ENCODE data around the gene CMKLR1. TPM values are rescaled to one million over a fixed set of nuclear protein-coding genes. Genes with fewer than 3 reads are reported as not detected.

CMKLR1 gene
- total RNA-seq, 4 donors from 2014 or later, result 0.19 to 5.7 (median 2.5) TPM

DNA sequence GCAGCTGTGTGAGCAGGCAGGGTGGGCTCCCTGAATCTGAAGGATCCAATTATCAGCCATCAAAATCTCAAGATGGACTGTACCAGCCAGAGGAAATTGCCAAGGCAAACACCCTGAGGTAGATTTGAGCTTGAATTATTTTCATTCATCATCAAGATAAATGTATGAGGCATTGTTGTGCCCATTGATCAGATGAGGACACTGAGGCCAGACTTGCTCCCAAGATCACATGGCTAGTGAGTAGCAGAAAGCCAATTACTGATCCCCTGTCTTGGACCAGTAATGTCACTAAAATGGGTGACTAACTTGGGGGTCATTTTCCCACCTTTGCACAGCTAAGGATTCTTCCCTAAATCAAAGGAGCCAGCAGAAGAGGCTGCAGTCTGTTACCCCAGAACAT lies 20.9 kb upstream of the CMKLR1 start:
- Histone ChIP-seq H3K9me3 (no peaks in the 10 kb centered on the region), H3K4me3 (no peak overlapping the region), H3K27me3 (peaks cover 0 to 19% (median 0%) of the 10 kb centered on the region in 4 donors), H3K4me1 (no peaks in the 10 kb centered on the region), H3K36me3 (no peaks in the 10 kb centered on the region), H3K27ac (no peak overlapping the region)
- no peak for DNase-seq
- intact Hi-C loops (cut with DNase I), result no loop called here
- TF ChIP-seq POLR2A (IDR thresholded peaks at IDR 0.05) (no peak), CTCF (IDR thresholded peaks at IDR 0.05) (no peak)

GRCh38 chr12:108358580-108358965 lies 19.5 kb upstream of the CMKLR1 start:
- no peaks in the 10 kb centered on the region for H3K9me3 ChIP-seq
- DNase-seq, result no peak
- TF ChIP-seq POLR2A (IDR thresholded peaks at IDR 0.05), result no peak
- no peak for TF ChIP-seq CTCF (IDR thresholded peaks at IDR 0.05)
- H3K36me3 ChIP-seq, result no peaks in the 10 kb centered on the region
- peaks cover 0 to 19% (median 0%) of the 10 kb centered on the region in 4 donors for H3K27me3 ChIP-seq
- H3K4me1 ChIP-seq, result no peaks in the 10 kb centered on the region
- 19 to 28% methylated on average over 7 of the region's 7 CpGs for WGBS, 2 donors
- H3K27ac ChIP-seq, result no peak overlapping the region
- intact Hi-C loops (cut with DNase I), result no loop called here
- H3K4me3 ChIP-seq, result no peak overlapping the region

- WGBS, 2 donors, result 74 to 77% methylated on average over 2 of the region's 2 CpGs
- intact Hi-C loops (cut with DNase I), result no loop called here
- TF ChIP-seq CTCF (IDR thresholded peaks at IDR 0.05), result no peak
- TF ChIP-seq POLR2A (IDR thresholded peaks at IDR 0.05), result no peak
Observed at GRCh38 chr12:108357834-108358579, 18.9 kb upstream of the CMKLR1 start.

GRCh38 chr12:108356835-108357806 lies 18.0 kb upstream of the CMKLR1 start:
- H3K4me3 ChIP-seq, result no peak overlapping the region
- no peaks in the 10 kb centered on the region for H3K36me3 ChIP-seq
- H3K9me3 ChIP-seq, result no peaks in the 10 kb centered on the region
- no peak for DNase-seq
- H3K4me1 ChIP-seq, result no peaks in the 10 kb centered on the region
- no peak for TF ChIP-seq CTCF (IDR thresholded peaks at IDR 0.05)
- no peak for TF ChIP-seq POLR2A (IDR thresholded peaks at IDR 0.05)
- no peak overlapping the region for H3K27ac ChIP-seq
- 80 to 81% methylated on average over 12 of the region's 12 CpGs for WGBS, 2 donors
- peaks cover 0 to 19% (median 0%) of the 10 kb centered on the region in 4 donors for H3K27me3 ChIP-seq
- intact Hi-C loops (cut with DNase I), result no loop called here

More at GRCh38 chr12:108357834-108358579, 18.9 kb upstream of the CMKLR1 start:
- Histone ChIP-seq H3K4me1 (no peaks in the 10 kb centered on the region), H3K9me3 (no peaks in the 10 kb centered on the region), H3K27me3 (peaks cover 0 to 19% (median 0%) of the 10 kb centered on the region in 4 donors), H3K36me3 (no peaks in the 10 kb centered on the region), H3K27ac (no peak overlapping the region), H3K4me3 (no peak overlapping the region)
- DNase-seq, result no peak

DNA sequence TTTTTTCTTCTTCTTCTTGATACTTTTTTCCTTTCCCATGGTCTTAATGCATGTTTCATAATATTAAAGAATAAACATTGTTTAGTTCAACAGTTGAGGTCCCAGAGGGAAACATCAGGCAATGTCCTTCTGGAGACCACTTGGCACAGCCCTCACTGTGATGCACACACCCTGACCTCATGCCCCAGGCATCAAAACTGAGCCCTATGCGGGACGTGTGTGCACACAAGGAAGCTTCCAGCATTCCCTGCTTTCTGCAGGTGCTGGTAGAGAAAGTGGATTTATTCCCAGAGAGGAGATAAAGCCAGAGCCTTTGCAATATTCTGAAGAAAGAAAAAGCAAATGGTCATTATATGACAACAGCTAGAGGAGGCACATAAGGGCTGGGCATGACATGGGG lies 16.0 kb upstream of the CMKLR1 start:
- Histone ChIP-seq H3K4me1 (no peaks in the 10 kb centered on the region), H3K27me3 (peaks cover 0 to 19% (median 0%) of the 10 kb centered on the region in 4 donors), H3K27ac (no peak overlapping the region), H3K4me3 (no peak overlapping the region), H3K9me3 (no peaks in the 10 kb centered on the region), H3K36me3 (no peaks in the 10 kb centered on the region)
- DNase-seq, result no peak
- intact Hi-C loops (cut with DNase I), result no loop called here
- 10 to 62% methylated on average over 2 of the region's 2 CpGs for WGBS, 2 donors
- no peak for TF ChIP-seq POLR2A (IDR thresholded peaks at IDR 0.05)
- TF ChIP-seq CTCF (IDR thresholded peaks at IDR 0.05), result no peak

All from esophagus squamous epithelium (tissue), 5 donors.